IMR-90 (cell line): ENCODE data around the gene ST7. TPM values are rescaled to one million over a fixed set of nuclear protein-coding genes. Genes with fewer than 3 reads are reported as not detected.

Experiments
- ATAC-seq: fragments of 200-7000 bp; cut with Tn5 transposase; 2 replicates; pipeline ENCODE4 v1.9.1; 2020; ENCODE audit warnings: low read depth, mild to moderate bottlenecking, moderate library complexity
- BruUV-seq: library from RNA; stranded (reverse); fragments of 400-500 nt; replicated peaks from 2 replicates; lab custom pipeline; 2021; lab: Mats Ljungman, UMichigan
- CTCF ChIA-PET: fragments of 300-600 bp; formaldehyde crosslinking; extraction: SDS; loops from one replicate; lab custom pipeline; 2021; ENCODE audit warnings: antibody characterized with exemption; lab: Yijun Ruan, JAX
- POLR2A ChIA-PET: fragments of 300-600 bp; sonication (Branson Sonifier 250); formaldehyde crosslinking; loops from one replicate; lab custom pipeline; 2022; ENCODE audit warnings: antibody characterized with exemption; ENCODE audit not compliant: unreplicated experiment; lab: Charles Lee
- DNase-seq: peaks from one replicate; pipeline ENCODE4 v3.0.0; 2013
- H2AFZ ChIP-seq: replicated peaks from 2 replicates; pipeline ENCODE3; 2013; ENCODE audit warnings: low read length, mild to moderate bottlenecking; ENCODE audit not compliant: poor library complexity
- H2AK5ac ChIP-seq: 2 replicates; pipeline ENCODE4 v1.6.1; 2013; ENCODE audit warnings: low read depth, low read length, inconsistent platforms
- H2AK9ac ChIP-seq: replicated peaks from 2 replicates; pipeline ENCODE3; 2013; ENCODE audit warnings: mild to moderate bottlenecking, low read depth, low read length, moderate library complexity; ENCODE audit not compliant: poor library complexity
- H2BK120ac ChIP-seq: 2 replicates; pipeline ENCODE4 v1.6.1; 2013; ENCODE audit warnings: low read depth, low read length, inconsistent platforms
- H2BK15ac ChIP-seq: 3 replicates; pipeline ENCODE4 v1.6.1; 2013; ENCODE audit warnings: low read depth, low read length, inconsistent platforms
- H2BK20ac ChIP-seq: 2 replicates; pipeline ENCODE4 v1.6.1; 2013; ENCODE audit warnings: low read depth, mild to moderate bottlenecking, inconsistent platforms, low read length, moderate library complexity
- H2BK5ac ChIP-seq: 2 replicates; pipeline ENCODE4 v1.6.1; 2013; ENCODE audit warnings: mild to moderate bottlenecking, low read depth, low read length, inconsistent platforms; ENCODE audit not compliant: poor library complexity, severe bottlenecking
- H3K14ac ChIP-seq: replicated peaks from 2 replicates; pipeline ENCODE4 v1.6.1; 2013; ENCODE audit warnings: low read depth, low read length, inconsistent platforms
- H3K18ac ChIP-seq: 2 replicates; pipeline ENCODE4 v1.6.1; 2013; ENCODE audit warnings: low read depth, low read length, control low read depth
- H3K23ac ChIP-seq: 2 replicates; pipeline ENCODE4 v1.6.1; 2013; ENCODE audit warnings: low read depth, low read length, inconsistent platforms
- H3K27ac ChIP-seq: 2 replicates; pipeline ENCODE4 v1.5.1; 2013; ENCODE audit warnings: mild to moderate bottlenecking, control low read depth, low read length; ENCODE audit not compliant: insufficient read depth
- H3K27me3 ChIP-seq: 2 replicates; pipeline ENCODE4 v1.6.1; 2013; ENCODE audit warnings: low read length; ENCODE audit not compliant: control insufficient read depth, insufficient read depth
- H3K36me3 ChIP-seq: 2 replicates; pipeline ENCODE4 v1.6.1; 2013; ENCODE audit warnings: low read length, mixed read lengths; ENCODE audit not compliant: control insufficient read depth, insufficient read depth
- H3K4ac ChIP-seq: 2 replicates; pipeline ENCODE4 v1.6.1; 2013; ENCODE audit warnings: low read depth, low read length, inconsistent platforms
- H3K4me1 ChIP-seq: 2 replicates; pipeline ENCODE4 v1.6.1; 2013; ENCODE audit warnings: low read length, mixed read lengths; ENCODE audit not compliant: control insufficient read depth, insufficient read depth
- H3K4me2 ChIP-seq: 2 replicates; pipeline ENCODE4 v1.6.1; 2013; ENCODE audit warnings: low read depth, mild to moderate bottlenecking, control low read depth, low read length, moderate library complexity
- H3K4me3 ChIP-seq: 2 replicates; pipeline ENCODE4 v1.5.1; 2013; ENCODE audit warnings: low read depth, mild to moderate bottlenecking, control low read depth, low read length, moderate library complexity; ENCODE audit not compliant: insufficient read depth
- H3K56ac ChIP-seq: 2 replicates; pipeline ENCODE4 v1.6.1; 2013; ENCODE audit warnings: low read length, inconsistent platforms; ENCODE audit not compliant: insufficient read depth; ENCODE audit errors: extremely low read depth
- H3K79me1 ChIP-seq, 2 experiments: 2 replicates each; pipeline ENCODE4 v1.6.1; 2013; ENCODE audit warnings: low read length in 2 of 2, inconsistent platforms in 1 of 2, low read depth in 1 of 2
- H3K9ac ChIP-seq: 2 replicates; pipeline ENCODE4 v1.6.1; 2013; ENCODE audit warnings: low read depth, low read length, control low read depth
- H3K9me1 ChIP-seq: 2 replicates; pipeline ENCODE4 v1.6.1; 2013; ENCODE audit warnings: low read length, inconsistent platforms; ENCODE audit not compliant: insufficient read depth
- H3K9me3 ChIP-seq: 2 replicates; pipeline ENCODE4 v1.6.1; 2013; ENCODE audit warnings: low read length; ENCODE audit not compliant: control insufficient read depth, insufficient read depth
- H4K20me1 ChIP-seq: 2 replicates; pipeline ENCODE4 v1.6.1; 2013; ENCODE audit warnings: low read length, inconsistent platforms; ENCODE audit not compliant: insufficient read depth
- H4K5ac ChIP-seq: 2 replicates; pipeline ENCODE4 v1.6.1; 2013; ENCODE audit warnings: mild to moderate bottlenecking, low read depth, low read length, control low read depth
- H4K8ac ChIP-seq, 2 experiments: 2 replicates each; pipeline ENCODE4 v1.6.1; 2013; ENCODE audit warnings: low read depth in 2 of 2, low read length in 2 of 2, control low read depth in 1 of 2, inconsistent platforms in 1 of 2
- H4K91ac ChIP-seq: 2 replicates; pipeline ENCODE4 v1.6.1; 2013; ENCODE audit warnings: low read depth, low read length, inconsistent platforms; ENCODE audit not compliant: insufficient read depth
- BHLHE40 ChIP-seq: fragments of 150-350 bp; IDR thresholded peaks from 2 replicates; pipeline ENCODE4 v1.6.1; 2016; ENCODE audit warnings: mild to moderate bottlenecking, low read depth, low read length
- CEBPB ChIP-seq: IDR thresholded peaks from 2 replicates; pipeline ENCODE4 v1.6.1; 2012; ENCODE audit warnings: low read depth, low read length, improper control_type of control experiment
- CTCF ChIP-seq: conservative IDR thresholded peaks from 2 replicates; pipeline ENCODE4 v1.5.1; 2012; ENCODE audit warnings: mild to moderate bottlenecking, low read depth, low read length, improper control_type of control experiment
- FOS ChIP-seq: fragments of 150-350 bp; IDR thresholded peaks from 2 replicates; pipeline ENCODE4 v1.6.1; 2016; ENCODE audit warnings: low read depth, low read length
- MAZ ChIP-seq: IDR thresholded peaks from 2 replicates; pipeline ENCODE4 v1.6.1; 2012; ENCODE audit warnings: low read depth, mild to moderate bottlenecking, low read length, improper control_type of control experiment, moderate library complexity, borderline replicate concordance
- MXI1 ChIP-seq: IDR thresholded peaks from 2 replicates; pipeline ENCODE4 v1.6.1; 2012; ENCODE audit warnings: low read depth, mild to moderate bottlenecking, low read length, moderate library complexity, borderline replicate concordance
- NFE2L2 ChIP-seq: fragments of 150-350 bp; IDR thresholded peaks from 2 replicates; pipeline ENCODE4 v1.6.1; 2016; ENCODE audit warnings: low read depth, mild to moderate bottlenecking, low read length
- POLR2A ChIP-seq: IDR thresholded peaks from 2 replicates; pipeline ENCODE4 v1.6.1; 2012; ENCODE audit warnings: mild to moderate bottlenecking, low read depth, low read length
- RCOR1 ChIP-seq: IDR thresholded peaks from 2 replicates; pipeline ENCODE4 v1.6.1; 2012; ENCODE audit warnings: mild to moderate bottlenecking, low read length, improper control_type of control experiment; ENCODE audit not compliant: insufficient replicate concordance
- RFX5 ChIP-seq: IDR thresholded peaks from 2 replicates; pipeline ENCODE4 v1.8.0; 2012; ENCODE audit warnings: low read depth, mild to moderate bottlenecking, low read length, moderate library complexity
- WGBS, 2 experiments: methylation state at CpG; one replicate each; pipeline versions ENCODE4 v1.1.5 to v1.1.7; 2013; ENCODE audit warnings: missing lambda C conversion rate in 2 of 2; ENCODE audit not compliant: insufficient read length in 1 of 2; ENCODE audit errors: extremely low coverage in 2 of 2; 5-methylcytosine and 5-hydroxymethylcytosine counted together
- dilution Hi-C: fragments of 300-500 bp; cut with HindIII; formaldehyde crosslinking; loops from one replicate; pipeline ENCODE4 v1.14.3; 2018; ENCODE audit warnings: low sequenced_read_pairs; ENCODE audit not compliant: unreplicated experiment
- in situ Hi-C: fragments of 300-500 bp; cut with MboI; formaldehyde crosslinking; loops from 3 replicates; pipeline ENCODE4 v1.14.3; 2019; ENCODE audit warnings: low sequenced_read_pairs, inconsistent platforms, mixed read lengths
- intact Hi-C: fragments of 100-400 bp; cut with micrococcal nuclease; formaldehyde crosslinking; loops from 2 replicates; pipeline ENCODE4 v1.10.0; 2022
- polyA plus RNA-seq, 3 experiments: library from polyadenylated mRNA; depleted of rRNA; stranded (reverse); fragments of >200 nt; gene quantifications; 2 replicates each; pipeline ENCODE4 v1.2.3, GENCODE V29; 2012; ENCODE audit warnings: low replicate concordance in 1 of 3
- total RNA-seq: library from RNA; depleted of rRNA; stranded (reverse); fragments of >200 nt; gene quantifications from 2 replicates; pipeline ENCODE4 v1.2.3, GENCODE V29; 2012

ST7 gene
- total and polyA plus RNA-seq, 2 of the 4 experiments (the other 2 are of a cell fraction) = 18.6 to 26.0 TPM

DNA sequence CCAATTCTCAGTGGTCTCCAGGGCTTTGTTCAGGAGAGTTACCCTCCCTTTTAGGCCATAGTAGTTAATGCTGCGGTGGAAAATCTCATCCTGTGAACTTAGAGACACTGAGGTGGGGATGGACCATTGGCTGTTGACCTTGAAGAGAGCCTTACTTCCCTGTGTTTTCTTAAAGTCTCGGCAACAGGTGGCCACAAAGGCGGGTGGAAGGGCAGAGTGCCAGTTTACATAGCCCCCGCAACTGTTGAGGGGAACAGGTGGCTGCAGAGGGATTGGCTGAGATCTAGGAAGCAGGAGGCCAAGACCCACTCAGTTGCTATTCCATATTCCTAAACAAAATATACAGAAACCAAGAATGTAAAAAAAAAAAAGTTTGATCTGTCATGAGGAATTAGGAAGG lies 160.6 kb downstream of the ST7 start:
- WGBS, 2 experiments = no CpG with 5 or more reads among the region's 4 CpGs
- no peaks in the 10 kb centered on the region for H3K9me1 ChIP-seq
- no peak overlapping the region for H2BK15ac ChIP-seq
- H2BK5ac ChIP-seq = no peak overlapping the region
- no peak overlapping the region for H2AK9ac ChIP-seq
- no peak overlapping the region for H3K9ac ChIP-seq
- H3K4me3 ChIP-seq = no peak overlapping the region
- no peak overlapping the region for H2BK20ac ChIP-seq
- H4K5ac ChIP-seq = no peak overlapping the region
- no peak overlapping the region for H2AK5ac ChIP-seq
- H4K20me1 ChIP-seq = no peaks in the 10 kb centered on the region
- H3K56ac ChIP-seq = no peak overlapping the region
- BruUV-seq = no TSS peak
- no peak overlapping the region for H3K27ac ChIP-seq
- no peaks in the 10 kb centered on the region for H3K9me3 ChIP-seq
- no peaks in the 10 kb centered on the region for H3K27me3 ChIP-seq
- H2AFZ ChIP-seq = no peak overlapping the region
- no peak overlapping the region for H3K14ac ChIP-seq
- no peak for ATAC-seq
- H4K91ac ChIP-seq = no peak overlapping the region
- H3K4me1 ChIP-seq = peaks cover 1% of the 10 kb centered on the region; the same call in 1 of the 2 replicates
- in situ Hi-C loops = no loop called here
- no peak overlapping the region for H4K8ac ChIP-seq
- ChIA-PET CTCF (interaction anchor here (0.9 to 1.5 kb wide), 2 partner anchors 125 to 129 kb away, joined by 3 to 6 read pairs; no protein-coding TSS in a partner anchor), POLR2A (no interaction called here)
- H3K4me2 ChIP-seq = no peak overlapping the region
- TF ChIP-seq FOS (no peak), CTCF (no peak), MXI1 (no peak), MAZ (no peak), POLR2A (no peak), BHLHE40 (no peak), RCOR1 (no peak), CEBPB (no peak), NFE2L2 (no peak), RFX5 (no peak)
- no peak overlapping the region for H3K18ac ChIP-seq
- no peaks in the 10 kb centered on the region for H3K36me3 ChIP-seq
- no peak overlapping the region for H3K23ac ChIP-seq
- H3K4ac ChIP-seq = no peak overlapping the region
- H3K79me1 ChIP-seq = peaks cover 8 to 14% of the 10 kb centered on the region in 2 experiments; a peak in 3 of 4 replicates
- intact Hi-C loops = no loop called here
- DNase-seq = no peak
- dilution Hi-C loops = no loop called here
- no peak overlapping the region for H2BK120ac ChIP-seq
